Colon (tissue), 2 donors: ENCODE results near the gene FAM229B.
"Not testable (repeated sequence)": the region's sequence is repeated elsewhere in the genome, so short reads cannot be mapped to it uniquely, and the experiment has no call there.

ENCODE experiments used
- FAIRE-seq: peaks from 2 replicates; lab custom pipeline; 2012; peaks lifted over from hg19 to GRCh38; lab: Jason Lieb, UNC
- donor health status: control.
- donor health status: control.

FAM229B gene

DNA sequence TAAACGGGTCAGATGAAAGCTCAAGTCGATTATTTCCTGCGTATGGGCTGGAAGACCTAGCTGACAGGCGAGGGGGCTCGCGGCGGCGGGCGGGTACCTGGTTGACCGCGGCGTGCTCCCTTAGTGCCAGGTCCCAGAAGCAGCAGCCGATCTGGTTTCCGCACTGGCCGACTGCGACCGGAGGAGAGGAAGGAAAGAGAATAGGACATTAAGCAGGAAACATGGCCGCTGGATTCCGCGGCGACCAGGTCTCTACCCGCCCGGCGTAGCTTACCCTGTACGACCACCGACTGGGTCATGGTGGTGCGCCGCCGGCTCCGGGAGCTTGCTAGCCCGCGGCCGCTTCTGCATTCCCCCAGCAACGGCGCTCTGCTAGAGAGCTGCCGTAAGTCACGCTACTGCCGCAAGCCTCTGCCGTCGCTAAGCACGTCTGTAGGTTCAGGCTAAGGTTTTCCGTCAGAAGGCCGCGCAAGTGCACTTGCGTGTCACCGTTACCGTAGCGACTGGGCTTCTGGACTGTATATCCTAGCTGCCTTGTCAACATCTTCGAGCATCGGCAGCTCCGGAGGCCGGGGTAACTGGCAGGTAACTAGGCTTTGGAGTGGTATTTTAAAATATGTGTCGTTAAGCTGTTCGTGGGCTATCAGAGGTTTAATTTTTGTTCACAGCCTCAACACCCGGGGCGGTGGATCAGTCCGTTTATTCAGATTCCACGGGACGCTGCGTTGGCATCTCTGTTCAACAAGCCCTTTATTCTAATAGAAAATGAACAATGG is at the start of gene FAM229B, which contains the start of gene TUBE1:
FAM229B (plus strand) TSS at position 456 of the 776 bp plus-strand sequence. CDS start 11,693 bp downstream, outside the sequence.
TUBE1 (minus strand) TSS at position 347 of the 776 bp plus-strand sequence; CDS start at position 299, 48 bp downstream.
- FAIRE-seq: no peak

DNA sequence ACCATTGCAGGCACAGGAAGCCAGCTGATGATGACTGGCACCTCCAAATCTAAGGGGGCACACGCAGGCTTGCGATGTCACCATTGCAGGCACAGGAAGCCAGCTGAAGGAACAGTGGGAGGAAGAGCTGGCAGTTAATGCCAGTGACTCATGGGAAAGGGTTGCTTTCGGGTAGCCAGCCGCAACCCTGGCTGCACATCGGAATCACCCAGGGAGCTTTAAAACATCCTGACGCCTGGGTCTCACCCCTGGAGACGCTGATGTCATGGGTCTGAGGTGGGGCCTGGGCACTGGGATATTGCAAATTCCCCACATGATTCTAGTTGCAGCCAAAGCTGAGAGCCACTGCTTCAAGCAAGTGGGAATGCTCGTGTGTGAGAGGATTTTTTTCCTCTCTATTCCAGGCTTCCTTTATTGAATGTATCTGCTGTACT is 49.6 kb upstream of the FAM229B start:
- no peak for FAIRE-seq

- no peak for FAIRE-seq
These were observed 49.1 kb upstream of the FAM229B start for GRCh38 chr6:112038268-112038667.

GRCh38 chr6:112038756-112039430 is 48.5 kb upstream of the FAM229B start:
- no peak for FAIRE-seq

- FAIRE-seq: no peak
These were observed 48.0 kb upstream of the FAM229B start for GRCh38 chr6:112039431-112039770.

DNA sequence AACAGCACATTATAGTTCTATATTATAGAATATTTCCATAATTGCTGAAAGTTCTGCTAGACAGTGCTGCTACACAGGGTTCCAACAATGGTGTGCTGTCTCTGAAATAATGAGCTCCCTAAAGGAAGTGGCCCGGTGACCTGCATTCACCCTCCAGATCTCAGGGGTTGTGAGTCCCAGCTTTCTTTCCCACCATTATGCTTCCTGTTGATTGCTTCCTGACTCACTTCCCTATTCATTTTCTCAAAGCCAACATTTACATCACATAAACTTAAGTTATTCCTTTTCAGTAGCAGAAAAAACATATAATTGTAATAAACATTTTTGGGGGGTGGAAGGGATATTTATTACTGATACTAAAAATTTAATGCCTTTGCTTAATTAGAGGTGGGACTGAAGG is 46.4 kb upstream of the FAM229B start:
- no peak for FAIRE-seq

- FAIRE-seq: no peak
These were observed 45.9 kb upstream of the FAM229B start for GRCh38 chr6:112041535-112041934.

- FAIRE-seq: no peak
These were observed 44.1 kb upstream of the FAM229B start for GRCh38 chr6:112043032-112044007.

GRCh38 chr6:112044196-112044595 is 43.2 kb upstream of the FAM229B start:
- FAIRE-seq: no peak

- no peak for FAIRE-seq
These were observed 42.5 kb upstream of the FAM229B start for GRCh38 chr6:112044856-112045255.

DNA sequence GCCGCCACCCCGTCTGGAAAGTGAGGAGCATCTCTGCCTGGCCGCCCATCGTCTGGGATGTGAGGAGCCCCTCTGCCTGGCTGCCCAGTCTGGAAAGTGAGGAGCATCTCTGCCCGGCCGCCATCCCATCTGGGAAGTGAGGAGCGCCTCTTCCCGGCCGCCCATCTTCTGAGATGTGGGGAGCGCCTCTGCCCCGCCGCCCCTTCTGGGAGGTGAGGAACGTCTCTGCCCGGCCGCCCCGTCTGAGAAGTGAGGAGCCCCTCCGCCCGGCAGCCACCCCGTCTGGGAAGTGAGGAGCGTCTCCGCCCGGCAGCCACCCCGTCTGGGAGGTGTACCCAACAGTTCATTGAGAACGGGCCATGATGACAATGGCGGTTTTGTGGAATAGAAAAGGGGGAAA is 39.9 kb upstream of the FAM229B start:
- FAIRE-seq: not testable (repeated sequence)

GRCh38 chr6:112049026-112049799 is 38.2 kb upstream of the FAM229B start:
- FAIRE-seq: no peak

GRCh38 chr6:112049996-112050395 is 37.4 kb upstream of the FAM229B start:
- FAIRE-seq: no peak

DNA sequence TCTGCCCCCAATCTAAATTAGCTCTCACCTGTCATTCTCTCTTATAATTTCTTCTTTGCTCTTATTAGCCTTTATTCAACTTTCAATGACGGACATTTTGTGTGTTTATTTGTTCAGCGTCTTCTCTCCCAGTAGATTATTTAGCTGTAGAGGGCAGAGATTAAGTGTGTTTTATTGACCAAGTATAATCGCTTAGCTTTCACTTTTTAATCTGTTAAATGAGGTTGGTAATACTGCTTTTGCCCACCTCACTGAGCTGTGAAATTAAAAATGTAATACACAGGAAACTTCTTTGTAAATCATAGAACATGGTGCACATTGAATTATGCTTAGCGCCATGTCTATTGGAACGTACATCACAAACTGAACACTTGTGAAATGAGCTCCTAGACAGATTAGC is 37.0 kb upstream of the FAM229B start:
- no peak for FAIRE-seq

DNA sequence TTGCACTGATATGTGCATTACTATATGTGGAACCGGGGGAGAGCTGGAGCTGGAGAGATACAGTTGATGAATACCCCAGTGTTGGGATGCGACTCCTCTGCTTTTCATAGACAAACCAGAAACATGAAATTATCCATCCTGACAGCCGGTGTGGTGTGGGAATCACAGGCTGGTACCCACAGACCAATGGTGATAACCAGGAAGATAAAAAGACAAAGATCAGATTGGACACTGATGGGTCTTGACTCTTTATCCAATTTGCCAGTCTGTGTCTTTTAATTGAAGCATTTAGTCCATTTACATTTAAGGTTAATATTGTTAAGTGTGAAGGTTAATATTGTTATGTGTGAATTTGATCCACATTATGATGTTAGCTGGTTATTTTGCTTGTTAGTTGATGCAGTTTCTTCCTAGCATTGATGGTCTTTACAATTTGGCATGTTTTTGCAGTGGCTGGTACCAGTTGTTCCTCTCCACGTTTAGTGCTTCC is 36.1 kb upstream of the FAM229B start:
- not testable (repeated sequence) for FAIRE-seq

DNA sequence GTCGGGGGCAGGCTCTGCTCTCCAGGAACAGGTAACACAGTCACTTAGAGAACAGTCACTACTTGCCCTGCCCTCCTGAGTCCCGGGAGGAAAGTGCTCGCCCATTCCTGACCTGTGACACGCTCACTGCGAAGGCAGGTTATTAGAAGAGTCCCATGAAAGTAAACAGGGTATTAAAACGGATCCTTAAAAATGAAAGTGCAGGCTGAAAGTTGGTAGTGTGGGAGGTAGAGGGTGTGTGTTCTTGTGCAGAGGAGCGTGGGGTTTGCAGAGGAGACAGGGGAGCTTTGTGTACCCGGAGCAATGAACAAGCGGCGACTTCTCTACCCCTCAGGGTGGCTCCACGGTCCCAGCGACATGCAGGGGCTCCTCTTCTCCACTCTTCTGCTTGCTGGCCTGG is 33.4 kb upstream of the FAM229B start, which contains the start of gene CCN6:
CCN6 (plus strand) TSS at position 104 of the 400 bp plus-strand sequence; CDS start at position 358, 254 bp downstream.
- no peak for FAIRE-seq

- FAIRE-seq: no peak
These were observed 32.7 kb upstream of the FAM229B start for GRCh38 chr6:112054555-112055190.

- no peak for FAIRE-seq
These were observed 29.0 kb upstream of the FAM229B start for GRCh38 chr6:112058243-112059032.

DNA sequence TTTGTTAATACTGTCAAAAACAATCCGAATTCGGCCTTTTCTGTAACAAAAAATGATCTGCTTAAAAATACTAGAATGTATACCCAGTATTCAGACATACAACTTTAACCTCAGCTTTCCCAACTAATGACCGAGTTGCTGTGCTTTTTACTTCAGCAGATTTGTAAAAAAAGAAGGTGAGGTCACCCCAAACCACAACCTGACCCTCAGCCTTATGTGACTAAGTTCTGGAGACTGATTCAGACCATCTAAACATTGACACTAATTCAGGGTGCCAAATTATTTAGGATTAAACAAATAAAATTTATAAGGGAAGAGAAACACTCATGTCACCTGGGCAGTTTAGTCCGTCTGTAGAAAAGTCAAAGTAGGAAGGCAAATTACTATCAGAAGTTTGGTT is 25.8 kb upstream of the FAM229B start:
- no peak for FAIRE-seq

DNA sequence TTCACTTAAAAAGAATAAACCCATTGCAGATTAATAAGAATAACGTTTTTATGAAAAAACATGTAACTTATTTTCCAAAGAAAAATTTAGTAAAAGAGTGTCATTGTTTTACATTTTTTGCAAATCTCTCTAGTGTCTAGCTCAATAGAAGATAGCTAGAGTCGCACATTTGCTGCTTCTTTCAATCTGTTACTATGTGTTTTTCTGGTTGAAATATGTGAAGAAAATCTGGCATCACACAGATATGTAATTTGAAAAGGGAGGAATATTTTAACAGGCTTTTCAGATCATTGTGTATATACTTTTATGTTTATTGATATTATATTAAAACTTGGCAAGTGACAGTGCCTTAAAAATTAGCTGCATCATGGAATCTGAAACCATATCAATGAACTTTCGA is 24.4 kb upstream of the FAM229B start:
- no peak for FAIRE-seq
